Psoas muscle (tissue), 8 donors: Measurements from ENCODE around the gene EXPH5. TPM values are rescaled to one million over a fixed set of nuclear protein-coding genes. Genes with fewer than 3 reads are reported as not detected.
"Not testable (repeated sequence)": the region's sequence is repeated elsewhere in the genome, so short reads cannot be mapped to it uniquely, and the experiment has no call there.

Experiments
- ATAC-seq, 4 donors: fragments of 200-7000 bp; cut with Tn5 transposase; one replicate each; pipeline ENCODE4 v1.9.1; 2020; ENCODE audit warnings: moderate library complexity in 3 of 4, mild to moderate bottlenecking in 2 of 4
- DNase-seq, 2 donors: peaks; one replicate each; pipeline ENCODE4 v3.0.0-alpha.2; 2020
- H3K27ac ChIP-seq: fragments of 200-600 bp; one replicate; pipeline ENCODE4 v1.8.0; 2022
- H3K27me3 ChIP-seq, 3 donors: fragments of 200-600 bp in 1 of 3; one replicate each; pipeline versions ENCODE4 v1.6.1 to v1.8.0; 2013 to 2022; ENCODE audit warnings: low read length in 2 of 3, mild to moderate bottlenecking in 2 of 3, moderate library complexity in 1 of 3; ENCODE audit not compliant: insufficient read depth in 3 of 3
- H3K36me3 ChIP-seq, 2 donors: fragments of 200-600 bp in 1 of 2; one replicate each; pipeline versions ENCODE4 v1.6.1 to v1.8.0; 2013 to 2022; ENCODE audit warnings: low read depth in 1 of 2, mild to moderate bottlenecking in 1 of 2, moderate library complexity in 1 of 2; ENCODE audit not compliant: insufficient read depth in 1 of 2
- H3K4me1 ChIP-seq: fragments of 200-600 bp; one replicate; pipeline ENCODE4 v1.8.0; 2022
- H3K4me3 ChIP-seq: fragments of 200-600 bp; one replicate; pipeline ENCODE4 v1.8.0; 2022; ENCODE audit warnings: mild to moderate bottlenecking
- H3K9me3 ChIP-seq: fragments of 200-600 bp; one replicate; pipeline ENCODE4 v1.8.0; 2022
- CTCF ChIP-seq: fragments of 200-600 bp; IDR thresholded peaks from one replicate; pipeline ENCODE4 v1.8.0; 2022; ENCODE audit warnings: antibody characterized with exemption
- WGBS, 3 donors: extraction: QIAGEN DNeasy Blood & Tissue Kit; methylation state at CpG; one replicate each; pipeline versions ENCODE4 v1.1.6 to v1.1.7; 2013; 5-methylcytosine and 5-hydroxymethylcytosine counted together
- intact Hi-C, 2 donors: fragments of 100-400 bp; cut with DNase I; formaldehyde crosslinking; loops; one replicate each; pipeline versions ENCODE4 v1.11.0 to v1.14.2; 2022
- polyA plus RNA-seq, 3 donors: library from polyadenylated mRNA; stranded (reverse); fragments of 200-250 nt; gene quantifications; one replicate each; pipeline ENCODE4 v1.2.3, GENCODE V29; 2013
- total RNA-seq, 4 donors: library from RNA; stranded (reverse); fragmentation: NEBNext Ultra II Directional in 2 of 4; extraction: Animal tissue kit (Norgen Biotek cat#: 25700) in 2 of 4; gene quantifications; one replicate each; pipeline versions ENCODE4 v1.2.1 to v1.2.4, GENCODE V29; 2021 to 2023
- donor health status: healthy with polysubstance abuse.
- donor health status: DM: no; HTN: no; CAD: no; lungs with moderate emphysema.
- donor health status: Bipolar disorder and iron deficiency.
- donor health status: healthy.
- donor health status: DM: yes; HTN: yes; CAD: no.
- donor health status: DM: no; HTN: no; CAD: no.
- donor health status: DM: no; HTN: no; CAD: no.
- donor health status: DM: yes; HTN: yes; CAD: no.

EXPH5 gene
- total and polyA plus RNA-seq, 7 donors: 0.01 to 0.58 (median 0.15) TPM

GRCh38 chr11:108591893-108592292, 1.7 kb downstream of the EXPH5 start:
- H3K4me1 ChIP-seq: no peaks in the 10 kb centered on the region
- H3K4me3 ChIP-seq: no peak overlapping the region
- H3K27me3 ChIP-seq: peaks cover 0 to 19% (median 0%) of the 10 kb centered on the region in 3 donors
- WGBS, 3 donors: 83 to 88% (median 86%) methylated on average over 4 of the region's 4 CpGs
- no peak overlapping the region for H3K27ac ChIP-seq
- H3K9me3 ChIP-seq: no peaks in the 10 kb centered on the region
- intact Hi-C loops: loop anchor here in 1 of 2 donors (5.0 kb wide), 1 partner anchor 95 kb away; the partner anchor contains the start of gene POGLUT3
- DNase-seq: no peak
- H3K36me3 ChIP-seq: no peaks in the 10 kb centered on the region
- no peak for TF ChIP-seq CTCF
- no peak for ATAC-seq

GRCh38 chr11:108589136-108589535, 4.4 kb downstream of the EXPH5 start:
- Histone ChIP-seq H3K27ac (no peak overlapping the region), H3K4me1 (no peaks in the 10 kb centered on the region), H3K36me3 (no peaks in the 10 kb centered on the region), H3K27me3 (peaks cover 0 to 14% (median 0%) of the 10 kb centered on the region in 3 donors), H3K9me3 (no peaks in the 10 kb centered on the region), H3K4me3 (no peak overlapping the region)
- TF ChIP-seq CTCF: no peak
- DNase-seq (no peak), ATAC-seq (no peak)
- intact Hi-C loops: no loop called here
- 54 to 57% (median 57%) methylated on average over 1 of the region's 1 CpG for WGBS, 3 donors

GRCh38 chr11:108588287-108588686, 5.3 kb downstream of the EXPH5 start:
- WGBS, 3 donors: 63 to 78% (median 74%) methylated on average over 2 of the region's 2 CpGs
- DNase-seq (no peak), ATAC-seq (no peak)
- TF ChIP-seq CTCF: no peak
- no peaks in the 10 kb centered on the region for H3K36me3 ChIP-seq
- intact Hi-C loops: no loop called here
- no peak overlapping the region for H3K27ac ChIP-seq
- no peaks in the 10 kb centered on the region for H3K9me3 ChIP-seq
- no peaks in the 10 kb centered on the region for H3K4me1 ChIP-seq
- no peak overlapping the region for H3K4me3 ChIP-seq
- H3K27me3 ChIP-seq: peaks cover 0 to 13% (median 0%) of the 10 kb centered on the region in 3 donors

- Histone ChIP-seq H3K27me3 (peaks cover 0 to 4% (median 0%) of the 10 kb centered on the region in 3 donors), H3K36me3 (no peaks in the 10 kb centered on the region), H3K9me3 (no peaks in the 10 kb centered on the region), H3K4me3 (no peak overlapping the region), H3K27ac (no peak overlapping the region), H3K4me1 (no peaks in the 10 kb centered on the region)
- no peak for DNase-seq
- no peak for TF ChIP-seq CTCF
- 87 to 94% (median 90%) methylated on average over 4 of the region's 4 CpGs for WGBS, 3 donors
- ATAC-seq: no peak
- intact Hi-C loops: no loop called here
Observed at GRCh38 chr11:108587109-108587508, 6.5 kb downstream of the EXPH5 start.

- no peaks in the 10 kb centered on the region for H3K9me3 ChIP-seq
- H3K4me1 ChIP-seq: no peaks in the 10 kb centered on the region
- H3K4me3 ChIP-seq: no peak overlapping the region
- no peak overlapping the region for H3K27ac ChIP-seq
- H3K27me3 ChIP-seq: no peaks in the 10 kb centered on the region
- no peak for TF ChIP-seq CTCF
- DNase-seq (no peak), ATAC-seq (no peak)
- WGBS, 3 donors: 76 to 88% (median 79%) methylated on average over 3 of the region's 3 CpGs
- no peaks in the 10 kb centered on the region for H3K36me3 ChIP-seq
- intact Hi-C loops: no loop called here
Observed at GRCh38 chr11:108586600-108586999, 7.0 kb downstream of the EXPH5 start.

GRCh38 chr11:108586185-108586584, 7.4 kb downstream of the EXPH5 start:
- ATAC-seq, intact Hi-C loops: not testable (repeated sequence)
- WGBS, 3 donors: 90 to 95% (median 93%) methylated on average over 4 of the region's 4 CpGs

More at GRCh38 chr11:108586185-108586584, 7.4 kb downstream of the EXPH5 start:
- not testable (repeated sequence) for DNase-seq, H3K27ac ChIP-seq, H3K27me3 ChIP-seq, H3K4me1 ChIP-seq, H3K4me3 ChIP-seq, H3K9me3 ChIP-seq, H3K36me3 ChIP-seq
